NCI-H146 treated with DMSO at 0.1 percent for 48 hours (cell line): ENCODE measurements around the gene REG1B.

Experiments
- DNase-seq: peaks from one replicate; lab custom pipeline; 2025; ENCODE audit not compliant: unreplicated experiment; lab: John Stamatoyannopoulos, UW

REG1B gene, protein sequence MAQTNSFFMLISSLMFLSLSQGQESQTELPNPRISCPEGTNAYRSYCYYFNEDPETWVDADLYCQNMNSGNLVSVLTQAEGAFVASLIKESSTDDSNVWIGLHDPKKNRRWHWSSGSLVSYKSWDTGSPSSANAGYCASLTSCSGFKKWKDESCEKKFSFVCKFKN

DNA sequence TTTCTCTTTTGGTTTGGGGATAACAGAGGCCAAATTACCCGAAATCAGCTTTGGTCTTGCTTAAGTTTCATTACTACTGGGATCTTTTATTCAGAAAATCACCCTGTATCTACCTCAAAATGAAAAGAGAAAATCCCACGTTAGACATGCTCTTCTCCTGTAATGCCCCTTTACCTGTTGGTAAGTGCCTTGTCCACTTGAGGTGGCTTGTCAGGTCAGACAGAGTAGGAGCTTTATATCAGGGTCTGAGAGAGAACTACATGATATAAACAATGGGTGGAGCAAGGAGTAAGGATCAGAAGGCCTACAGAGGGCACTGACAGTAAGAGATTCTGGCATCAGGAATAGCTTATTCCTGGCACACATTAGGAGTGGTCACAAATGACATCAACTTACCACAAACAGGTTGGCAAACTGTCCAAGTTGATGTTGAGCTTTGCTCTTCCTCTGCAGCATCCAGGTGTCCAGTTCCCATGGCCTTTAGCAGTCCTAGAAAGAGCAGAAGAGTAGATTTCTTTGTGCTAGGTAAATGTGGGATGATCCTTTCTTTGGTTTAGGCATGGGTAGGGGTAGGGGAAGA lies at the start of gene REG1B:
Gene REG1B (minus strand): TSS at position 209 of the 580 bp plus-strand sequence. CDS start 381 bp downstream, outside the sequence.
- DNase-seq, result no peak

DNA sequence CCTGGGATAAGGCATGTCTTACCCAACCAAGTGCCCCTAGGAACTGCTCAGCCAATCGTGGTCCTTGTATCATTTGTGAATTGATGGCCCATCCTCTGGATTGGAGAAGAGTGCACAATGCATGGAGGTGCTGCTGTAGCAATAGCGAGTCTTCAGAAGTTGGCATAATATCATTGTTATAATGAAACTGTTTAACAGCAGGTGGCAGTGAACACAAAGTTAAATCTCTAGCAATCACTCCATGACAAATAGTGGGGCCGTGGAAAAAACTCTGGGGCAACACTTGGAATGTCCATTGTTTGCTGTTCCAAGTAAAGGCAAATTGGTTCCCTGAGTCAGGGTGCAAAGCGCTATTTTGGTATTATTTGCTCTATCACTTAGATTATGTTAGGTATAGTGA lies 43.9 kb upstream of the REG1B start:
- no peak for DNase-seq

- DNase-seq, result no peak
Observed at GRCh38 chr2:79129804-79130203, 42.0 kb upstream of the REG1B start.

DNA sequence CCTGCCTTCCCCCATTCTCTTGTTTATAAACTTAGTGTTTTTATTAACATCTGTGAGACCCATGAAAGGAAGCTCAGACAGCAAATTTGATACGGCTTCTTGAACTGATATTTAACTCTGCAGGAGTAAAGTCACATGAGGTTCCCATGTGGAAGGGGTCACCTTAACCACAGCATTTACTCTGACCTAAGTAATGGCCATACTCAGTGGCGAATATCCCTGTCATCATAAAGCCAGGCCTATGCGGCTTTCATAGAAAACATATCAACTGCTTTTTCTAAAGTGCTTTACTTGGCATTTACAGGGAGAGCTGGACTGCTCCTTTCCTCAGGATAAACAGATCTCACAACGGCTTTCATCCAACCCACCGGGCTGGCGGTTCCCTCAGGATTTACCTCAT lies 41.5 kb upstream of the REG1B start:
- no peak for DNase-seq

- no peak for DNase-seq
Observed at GRCh38 chr2:79128406-79128805, 40.6 kb upstream of the REG1B start.

DNA sequence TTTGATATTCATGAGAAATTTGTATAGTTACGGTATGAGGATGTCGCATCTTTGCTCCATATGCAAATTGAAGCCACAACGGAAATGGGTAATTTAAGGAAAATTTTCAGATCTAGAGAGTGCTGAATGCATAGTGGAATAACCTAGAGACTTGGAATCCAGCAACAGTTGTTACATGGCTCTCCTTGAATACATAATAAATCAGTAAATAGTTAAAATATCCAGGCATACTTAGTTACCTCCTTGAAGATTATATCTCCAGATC lies 37.9 kb upstream of the REG1B start:
- no peak for DNase-seq

- no peak for DNase-seq
Observed at GRCh38 chr2:79124907-79125720, 37.3 kb upstream of the REG1B start.

DNA sequence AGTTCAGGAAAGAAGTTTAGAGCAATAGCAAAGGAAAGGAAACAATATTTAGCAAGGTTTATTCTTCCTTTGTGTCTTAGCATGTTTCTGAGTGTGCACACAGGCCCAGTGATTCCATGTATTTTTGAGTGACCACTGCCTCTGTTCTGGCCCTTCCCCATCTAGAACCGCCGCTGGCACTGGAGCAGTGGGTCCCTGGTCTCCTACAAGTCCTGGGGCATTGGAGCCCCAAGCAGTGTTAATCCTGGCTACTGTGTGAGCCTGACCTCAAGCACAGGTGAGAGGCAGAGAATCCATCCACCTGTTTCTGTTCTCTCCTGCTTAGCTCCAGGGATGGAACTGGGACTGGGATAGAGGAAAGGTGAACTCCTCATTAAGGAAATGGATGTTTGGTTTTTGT lies 34.9 kb upstream of the REG1B start:
- no peak for DNase-seq

DNA sequence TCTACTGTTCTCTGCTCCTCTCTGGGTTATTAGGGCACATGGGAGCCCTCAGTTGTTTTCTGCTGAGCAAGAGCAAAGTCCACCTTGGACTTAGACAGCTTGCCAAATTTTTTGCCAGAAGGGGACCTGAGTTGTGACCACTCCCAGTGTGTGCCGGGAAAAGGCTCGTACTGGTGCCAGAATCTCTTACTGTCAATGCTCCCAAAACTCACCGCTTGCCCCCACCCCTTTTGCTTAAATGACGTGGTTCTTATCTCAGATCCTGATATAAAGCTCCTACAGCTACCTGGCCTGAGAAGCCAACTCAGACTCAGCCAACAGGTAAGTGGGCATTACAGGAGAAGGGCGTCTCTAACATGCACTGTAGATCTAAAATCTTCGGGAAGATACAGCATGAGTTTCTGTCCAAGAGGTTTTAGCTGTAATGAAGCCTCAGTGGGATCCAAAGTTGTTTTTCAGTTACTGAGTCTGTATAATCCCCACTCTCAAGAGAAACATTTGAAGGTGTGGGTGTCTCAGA lies 32.5 kb upstream of the REG1B start, which contains the start of gene REG1A:
Gene REG1A (plus strand): TSS at position 295 of the 520 bp plus-strand sequence. CDS start 374 bp downstream, outside the sequence.
- DNase-seq, result no peak

DNA sequence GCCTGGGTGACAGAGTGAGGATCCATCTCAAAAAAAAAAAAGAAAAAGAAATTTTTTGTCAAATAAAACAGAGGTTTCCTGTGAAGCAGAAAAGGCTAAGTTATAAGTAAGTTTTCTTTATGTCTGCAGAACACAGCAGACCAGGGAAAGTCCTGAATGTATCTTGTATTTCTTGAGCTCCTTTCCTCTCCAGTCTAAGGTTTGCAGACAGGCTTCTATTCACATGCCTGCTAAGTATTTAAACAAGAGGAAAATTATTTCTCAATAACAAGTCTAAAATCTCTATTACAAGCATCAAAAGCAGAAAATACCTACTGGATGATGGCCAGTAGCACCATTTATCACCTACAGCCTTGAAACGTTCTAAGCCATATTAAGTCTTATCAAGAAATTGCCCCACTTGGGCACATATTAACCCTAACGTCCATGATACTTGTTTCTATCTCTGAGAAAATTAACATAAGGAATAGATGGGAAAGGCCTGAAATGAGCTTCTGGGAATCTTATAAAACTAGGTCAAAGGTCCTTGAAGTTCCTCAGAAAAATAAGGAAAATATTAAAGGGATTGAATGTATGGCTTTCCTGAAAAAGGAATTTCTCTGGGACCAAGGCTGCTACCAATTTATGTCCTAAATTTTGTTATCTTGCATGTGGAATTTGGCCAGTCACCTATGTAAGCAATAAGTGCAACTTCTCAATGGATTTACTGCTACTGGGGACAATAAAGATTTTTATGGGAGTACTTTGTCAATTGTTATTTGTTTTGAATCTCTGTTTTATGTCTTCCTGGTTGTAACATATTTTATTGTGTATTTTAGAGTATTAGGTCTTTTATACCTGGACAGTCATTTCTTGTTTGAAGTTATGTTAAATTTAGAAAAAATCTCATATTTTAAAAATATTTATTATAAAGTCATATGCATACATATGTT lies 29.5 kb upstream of the REG1B start:
- no peak for DNase-seq

GRCh38 chr2:79114797-79115494 lies 27.2 kb upstream of the REG1B start:
- DNase-seq, result no peak

DNA sequence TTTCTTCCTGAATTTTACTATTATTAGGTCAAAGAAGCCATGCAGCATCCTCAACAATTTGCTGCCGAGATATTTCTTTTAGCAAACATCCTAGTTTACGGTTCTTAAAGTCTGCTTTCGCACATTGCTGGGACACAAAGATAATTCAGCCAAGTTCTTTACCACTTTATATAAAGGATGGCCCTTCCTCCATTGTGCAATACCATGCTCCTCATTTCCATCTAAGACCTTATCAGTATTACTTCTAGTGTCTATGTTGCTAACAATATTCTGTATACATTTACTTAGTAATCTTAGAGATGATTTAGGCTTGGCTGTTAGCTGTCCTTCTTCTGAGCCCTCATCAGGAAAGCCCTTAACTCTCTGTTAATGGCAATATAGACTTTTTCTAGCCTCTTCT lies 24.5 kb upstream of the REG1B start:
- DNase-seq, result no peak

DNA sequence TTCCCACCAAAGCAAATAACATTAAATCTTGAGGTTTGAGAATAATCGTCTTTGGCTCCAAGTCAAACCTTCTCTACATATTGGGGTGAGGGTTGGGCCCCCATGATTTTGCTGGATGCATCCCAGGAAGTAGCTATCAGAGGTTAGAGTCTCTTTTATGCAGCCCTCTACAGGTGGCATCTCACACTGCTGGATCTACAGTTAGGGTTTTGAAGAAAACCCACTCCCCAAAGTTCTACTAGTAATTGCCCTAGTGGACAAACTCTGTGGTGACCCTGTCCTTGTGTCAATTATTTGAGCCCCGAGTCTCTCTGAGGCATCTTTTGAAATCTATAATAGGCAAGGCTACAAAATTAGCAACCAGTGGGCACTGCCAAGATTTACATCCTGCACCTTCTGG lies 17.5 kb upstream of the REG1B start:
- DNase-seq, result no peak

GRCh38 chr2:79103214-79103613 lies 15.4 kb upstream of the REG1B start:
- DNase-seq, result no peak

DNA sequence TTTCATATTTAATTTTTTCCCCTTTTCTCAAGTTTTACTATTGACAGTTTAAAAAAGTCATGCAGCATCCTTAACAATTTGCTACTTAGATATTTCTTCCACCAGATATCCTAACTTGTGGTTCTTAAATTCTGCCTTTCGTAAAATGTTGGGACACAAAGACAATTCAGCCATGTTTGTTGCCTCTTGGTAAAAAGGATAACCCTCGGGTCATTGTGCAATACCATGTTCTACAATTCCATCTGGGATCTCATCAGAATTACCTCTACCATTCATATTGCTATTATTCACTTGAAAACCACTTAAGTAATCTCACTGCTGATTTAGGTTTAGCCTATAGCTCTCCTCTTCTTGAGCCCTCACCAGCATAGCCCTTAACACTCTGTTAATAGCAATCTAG lies 13.2 kb upstream of the REG1B start:
- DNase-seq, result no peak

GRCh38 chr2:79100285-79100684 lies 12.5 kb upstream of the REG1B start:
- no peak for DNase-seq

GRCh38 chr2:79099140-79099686 lies 11.4 kb upstream of the REG1B start:
- DNase-seq, result no peak

GRCh38 chr2:79097843-79098242 lies 10.1 kb upstream of the REG1B start:
- no peak for DNase-seq

- no peak for DNase-seq
Observed at GRCh38 chr2:79090693-79091092, 2.9 kb upstream of the REG1B start.

DNA sequence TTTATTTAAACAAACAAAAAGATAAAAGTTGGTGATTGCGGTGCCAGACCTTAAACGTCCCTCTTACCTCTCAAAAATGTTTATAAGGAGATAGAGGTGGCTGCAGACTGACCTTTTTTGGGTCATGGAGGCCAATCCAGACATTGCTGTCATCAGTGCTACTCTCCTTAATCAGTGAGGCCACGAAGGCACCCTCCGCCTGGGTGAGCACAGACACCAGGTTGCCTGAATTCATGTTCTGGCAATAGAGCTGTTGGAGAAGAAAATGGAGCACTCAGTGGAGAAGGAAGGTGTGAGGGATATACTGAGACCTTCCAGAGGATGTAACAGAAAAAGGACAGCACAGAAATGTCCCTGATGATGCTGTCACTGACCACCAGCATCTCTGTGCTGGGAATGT lies 1.5 kb downstream of the REG1B start:
- no peak for DNase-seq
